GM12878 (cell line): Measurements from ENCODE around the gene HPCA.

ENCODE experiments used
- CTCF ChIP-seq, 3 experiments: IDR thresholded peaks in 2 of 3; conservative IDR thresholded peaks in 1 of 3; 2 replicates each; pipeline ENCODE4 v1.5.1; 2011; ENCODE audit warnings: low read depth in 3 of 3, low read length in 3 of 3, mild to moderate bottlenecking in 3 of 3, control low read depth in 2 of 3, moderate library complexity in 2 of 3, inconsistent platforms in 1 of 3, mixed read lengths in 1 of 3; ENCODE audit not compliant: control insufficient read depth in 2 of 3, insufficient read depth in 1 of 3; ENCODE audit errors: extremely low read depth in 1 of 3
- EP300 ChIP-seq, 2 experiments: fragments of 150-350 bp in 1 of 2; IDR thresholded peaks; 2 replicates each; pipeline ENCODE4 v1.6.1; 2011 to 2012; ENCODE audit warnings: low read depth in 2 of 2, low read length in 2 of 2, borderline replicate concordance in 1 of 2, improper control_type of control experiment in 1 of 2, inconsistent platforms in 1 of 2; ENCODE audit not compliant: control insufficient read depth in 1 of 2
- GABPA ChIP-seq: IDR thresholded peaks from 2 replicates; pipeline ENCODE4 v1.6.1; 2014; ENCODE audit warnings: antibody characterized with exemption, low read depth, mild to moderate bottlenecking, inconsistent platforms
- MAX ChIP-seq: IDR thresholded peaks from 2 replicates; pipeline ENCODE4 v1.6.1; 2012; ENCODE audit warnings: low read depth, low read length, improper control_type of control experiment
- MXI1 ChIP-seq: fragments of 150-350 bp; IDR thresholded peaks from 2 replicates; pipeline ENCODE4 v1.6.1; 2011; ENCODE audit warnings: low read depth, mild to moderate bottlenecking, inconsistent platforms, low read length, improper control_type of control experiment
- NFXL1 ChIP-seq: fragments of 450-650 bp; IDR thresholded peaks from 2 replicates; pipeline ENCODE4 v1.6.1; 2017; ENCODE audit warnings: antibody characterized with exemption, mild to moderate bottlenecking, borderline replicate concordance
- YY1 ChIP-seq: IDR thresholded peaks from 2 replicates; pipeline ENCODE4 v1.6.1; 2011; ENCODE audit warnings: low read depth, mild to moderate bottlenecking, low read length
- ZBTB40 ChIP-seq: fragments of 450-650 bp; IDR thresholded peaks from 2 replicates; pipeline ENCODE4 v1.6.1; 2016; ENCODE audit warnings: mild to moderate bottlenecking, moderate library complexity, borderline replicate concordance
- ZNF274 ChIP-seq: IDR thresholded peaks from one replicate; pipeline ENCODE4 v1.8.0; 2011; ENCODE audit not compliant: insufficient read length, insufficient read depth
- ZNF384 ChIP-seq: IDR thresholded peaks from 2 replicates; pipeline ENCODE4 v1.6.1; 2012; ENCODE audit warnings: low read depth, mild to moderate bottlenecking, low read length, improper control_type of control experiment, borderline replicate concordance
- TF ChIP-seq, protein P1 (sequence below): IDR thresholded peaks from 2 replicates; pipeline ENCODE4 v1.6.1; 2012; ENCODE audit warnings: low read depth, low read length, improper control_type of control experiment
- TF ChIP-seq, protein P2 (sequence below): IDR thresholded peaks from 2 replicates; pipeline ENCODE4 v1.6.1; 2011; ENCODE audit warnings: low read depth, mild to moderate bottlenecking, low read length, moderate library complexity, borderline replicate concordance; ENCODE audit errors: extremely low read depth
- TF ChIP-seq, protein P3 (sequence below): IDR thresholded peaks from 2 replicates; pipeline ENCODE4 v1.6.1; 2011; ENCODE audit warnings: borderline replicate concordance, low read depth, mild to moderate bottlenecking, moderate library complexity, mixed read lengths, low read length; ENCODE audit not compliant: insufficient read depth; ENCODE audit errors: extremely low read length

DNA sequence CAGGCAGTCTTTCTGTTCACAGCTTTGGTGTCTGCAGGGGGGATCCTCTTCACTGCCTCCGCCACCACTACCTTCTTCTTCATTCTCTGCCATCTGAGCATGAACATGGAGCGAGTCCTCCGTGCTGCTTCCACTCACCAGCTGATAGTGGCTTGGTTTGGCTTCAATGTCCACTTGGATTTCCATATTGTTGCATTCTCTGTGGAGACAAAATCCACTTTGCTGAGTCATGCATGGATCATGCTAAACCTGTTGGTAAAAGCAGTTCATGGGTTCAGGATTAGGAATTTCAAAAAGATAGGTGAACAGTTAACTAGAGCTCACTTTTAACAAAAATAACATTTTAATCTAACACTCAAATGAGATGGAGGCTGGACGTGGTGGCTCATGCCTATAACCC lies 50.8 kb downstream of the HPCA start:
- no peak for TF ChIP-seq CTCF (IDR thresholded peaks at IDR 0.05 in 2 of 3, conservative IDR thresholded peaks at IDR 0.05 in 1 of 3; ENCODE audit: control insufficient read depth in 2 of 3, extremely low read depth in 1 of 3, insufficient read depth in 1 of 3, low read depth in 3 of 3, low read length in 3 of 3)
- TF ChIP-seq ZNF274 = no peak
- TF ChIP-seq NFXL1 = no peak
- TF ChIP-seq, protein P1, sequence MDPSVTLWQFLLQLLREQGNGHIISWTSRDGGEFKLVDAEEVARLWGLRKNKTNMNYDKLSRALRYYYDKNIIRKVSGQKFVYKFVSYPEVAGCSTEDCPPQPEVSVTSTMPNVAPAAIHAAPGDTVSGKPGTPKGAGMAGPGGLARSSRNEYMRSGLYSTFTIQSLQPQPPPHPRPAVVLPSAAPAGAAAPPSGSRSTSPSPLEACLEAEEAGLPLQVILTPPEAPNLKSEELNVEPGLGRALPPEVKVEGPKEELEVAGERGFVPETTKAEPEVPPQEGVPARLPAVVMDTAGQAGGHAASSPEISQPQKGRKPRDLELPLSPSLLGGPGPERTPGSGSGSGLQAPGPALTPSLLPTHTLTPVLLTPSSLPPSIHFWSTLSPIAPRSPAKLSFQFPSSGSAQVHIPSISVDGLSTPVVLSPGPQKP = no peak
- TF ChIP-seq ZBTB40 = no peak
- TF ChIP-seq YY1 = no peak
- TF ChIP-seq MXI1 = no peak
- TF ChIP-seq EP300 (IDR thresholded peaks at IDR 0.05; ENCODE audit: borderline replicate concordance in 1 of 2, control insufficient read depth in 1 of 2, low read depth in 2 of 2, low read length in 2 of 2) = no peak
- TF ChIP-seq, protein P2, sequence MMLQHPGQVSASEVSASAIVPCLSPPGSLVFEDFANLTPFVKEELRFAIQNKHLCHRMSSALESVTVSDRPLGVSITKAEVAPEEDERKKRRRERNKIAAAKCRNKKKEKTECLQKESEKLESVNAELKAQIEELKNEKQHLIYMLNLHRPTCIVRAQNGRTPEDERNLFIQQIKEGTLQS = no peak
- no peak for TF ChIP-seq GABPA
- TF ChIP-seq, protein P3, sequence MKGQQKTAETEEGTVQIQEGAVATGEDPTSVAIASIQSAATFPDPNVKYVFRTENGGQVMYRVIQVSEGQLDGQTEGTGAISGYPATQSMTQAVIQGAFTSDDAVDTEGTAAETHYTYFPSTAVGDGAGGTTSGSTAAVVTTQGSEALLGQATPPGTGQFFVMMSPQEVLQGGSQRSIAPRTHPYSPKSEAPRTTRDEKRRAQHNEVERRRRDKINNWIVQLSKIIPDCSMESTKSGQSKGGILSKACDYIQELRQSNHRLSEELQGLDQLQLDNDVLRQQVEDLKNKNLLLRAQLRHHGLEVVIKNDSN = no peak
- no peak for TF ChIP-seq ZNF384
- TF ChIP-seq MAX = no peak
